RWPE1 (cell line): Measurements from ENCODE around the gene AKT1.
"Not testable (repeated sequence)": the region's sequence is repeated elsewhere in the genome, so short reads cannot be mapped to it uniquely, and the experiment has no call there.

Experiments used
- CTCF ChIA-PET: fragments of 350-600 bp; sonication (Branson Sonifier 250); formaldehyde crosslinking; extraction: SDS; loops from one replicate; lab custom pipeline; 2021; lab: Yijun Ruan, JAX
- POLR2A ChIA-PET: fragments of 400-600 bp; formaldehyde crosslinking; extraction: SDS; loops from one replicate; lab custom pipeline; 2020; ENCODE audit warnings: antibody characterized with exemption; ENCODE audit not compliant: low non-redundant PET; lab: Yijun Ruan, JAX
- DNase-seq: peaks from one replicate; pipeline ENCODE4 v3.0.0; 2012; ENCODE audit warnings: low spot score
- H3K27ac ChIP-seq: fragments of 450-650 bp; 2 replicates; pipeline ENCODE4 v1.5.1; 2017
- CTCF ChIP-seq: fragments of 450-650 bp; conservative IDR thresholded peaks from 2 replicates; pipeline ENCODE4 v1.5.1; 2017; ENCODE audit warnings: low read depth, mild to moderate bottlenecking

AKT1 gene

GRCh38 chr14:104752423-104752734, 43.2 kb downstream of the AKT1 start:
- ChIA-PET CTCF (interaction anchor here (0.6 to 1.7 kb wide), 4 partner anchors 21 to 399 kb away, joined by 3 to 7 read pairs (median 3); no protein-coding TSS in a partner anchor), POLR2A (interaction anchor here (0.8 to 1.0 kb wide), 3 partner anchors 70 to 114 kb away, joined by 3 read pairs; no protein-coding TSS in a partner anchor)
- no peak for TF ChIP-seq CTCF
- H3K27ac ChIP-seq = peak overlapping the region; percentile 94
- DNase-seq = no peak

GRCh38 chr14:104751539-104752422, 43.8 kb downstream of the AKT1 start:
- peak; percentile 36 for TF ChIP-seq CTCF
- CTCF ChIA-PET = interaction anchor here (0.6 to 1.7 kb wide), 7 partner anchors 20 to 643 kb away, joined by 3 to 9 read pairs (median 3); partner anchors contain the start of gene ADSS1
- no peak for DNase-seq
- POLR2A ChIA-PET = interaction anchor here (0.7 to 1.0 kb wide), 3 partner anchors 27 to 115 kb away, joined by 3 read pairs; partner anchors contain the start of gene ADSS1
- peak overlapping the region; percentile 94 for H3K27ac ChIP-seq

- ChIA-PET CTCF (interaction anchor here (0.6 to 1.1 kb wide), 2 partner anchors 26 to 27 kb away, joined by 3 to 9 read pairs; partner anchors contain the start of gene ADSS1), POLR2A (interaction anchor here (0.7 kb wide), 1 partner anchor 26 kb away, joined by 3 read pairs; the partner anchor contains the start of gene ADSS1)
- not testable (repeated sequence) for DNase-seq
Measured at GRCh38 chr14:104750753-104751057, 44.8 kb downstream of the AKT1 start.

GRCh38 chr14:104750056-104750752, 45.3 kb downstream of the AKT1 start:
- POLR2A ChIA-PET = no interaction called here
- DNase-seq = no peak
- H3K27ac ChIP-seq = peak overlapping the region; percentile 94
- TF ChIP-seq CTCF = no peak
- CTCF ChIA-PET = interaction anchor here (0.6 to 3.8 kb wide), 3 partner anchors 27 to 45 kb away, joined by 3 to 28 read pairs (median 4); partner anchors contain the start of gene ADSS1

More at GRCh38 chr14:104750753-104751057, 44.8 kb downstream of the AKT1 start:
- peak overlapping the region; percentile 94 for H3K27ac ChIP-seq

- peak; percentile 31; the same call in 1 of the 2 replicates for TF ChIP-seq CTCF
- ChIA-PET POLR2A (interaction anchor here (0.6 to 1.8 kb wide), 2 partner anchors 24 to 666 kb away, joined by 3 to 7 read pairs; no protein-coding TSS in a partner anchor), CTCF (interaction anchor here (0.6 to 3.8 kb wide), 3 partner anchors 19 to 29 kb away, joined by 3 to 28 read pairs (median 5); partner anchors contain the start of gene ADSS1)
- H3K27ac ChIP-seq = peak overlapping the region; percentile 94
- peak; percentile 55 for DNase-seq
Measured at GRCh38 chr14:104749111-104749649, 46.4 kb downstream of the AKT1 start.

- H3K27ac ChIP-seq = peak overlapping the region; percentile 94
- ChIA-PET CTCF (interaction anchor here (3.8 kb wide), 1 partner anchor 25 kb away, joined by 28 read pairs; the partner anchor contains the start of gene ADSS1), POLR2A (interaction anchor here (0.9 to 1.8 kb wide), 2 partner anchors 11 to 23 kb away, joined by 4 to 7 read pairs; no protein-coding TSS in a partner anchor)
- DNase-seq = no peak
- no peak for TF ChIP-seq CTCF
Measured at GRCh38 chr14:104747876-104748275, 47.7 kb downstream of the AKT1 start.
